Bronchial epithelial cell (primary cell): ENCODE data around the gene SYNGR1. TPM values are rescaled to one million over a fixed set of nuclear protein-coding genes. Genes with fewer than 3 reads are reported as not detected.

Experiments
- DNase-seq: peaks from one replicate; pipeline ENCODE4 v3.0.0-alpha.2; 2010; ENCODE audit warnings: low read depth
- FAIRE-seq: peaks from 2 replicates; lab custom pipeline; 2011; peaks lifted over from hg19 to GRCh38; lab: Jason Lieb, UNC
- H3K27me3 ChIP-seq: 2 replicates; pipeline ENCODE4 v1.5.1; 2011; ENCODE audit warnings: low read length; ENCODE audit not compliant: control insufficient read depth, insufficient read depth
- H3K36me3 ChIP-seq: 2 replicates; pipeline ENCODE4 v1.5.1; 2011; ENCODE audit warnings: low read length; ENCODE audit not compliant: control insufficient read depth, insufficient read depth
- H3K4me3 ChIP-seq: 2 replicates; pipeline ENCODE4 v1.5.1; 2011; ENCODE audit warnings: mild to moderate bottlenecking, low read depth, low read length, control low read depth
- CTCF ChIP-seq: IDR thresholded peaks from 2 replicates; pipeline ENCODE4 v1.5.1; 2011; ENCODE audit warnings: mild to moderate bottlenecking, moderate library complexity, low read length, control low read depth, inconsistent platforms; ENCODE audit not compliant: insufficient read depth, severe bottlenecking
- total RNA-seq: library from RNA; depleted of rRNA; stranded (reverse); fragments of >200 nt; gene quantifications from 2 replicates; pipeline ENCODE4 v1.2.1, GENCODE V29; 2014

SYNGR1 gene
- total RNA-seq, 1 donor from 2014 or later: 0.26 TPM

- Histone ChIP-seq H3K36me3 (peaks cover 29% of the 10 kb centered on the region), H3K27me3 (no peaks in the 10 kb centered on the region), H3K4me3 (no peak overlapping the region)
- FAIRE-seq (no peak), DNase-seq (no peak)
- no peak for TF ChIP-seq CTCF
These were observed 65.7 kb downstream of the SYNGR1 start for GRCh38 chr22:39415506-39415905.

- FAIRE-seq (peak; percentile 23), DNase-seq (no peak)
- H3K27me3 ChIP-seq: no peaks in the 10 kb centered on the region
- peaks cover 29% of the 10 kb centered on the region for H3K36me3 ChIP-seq
- TF ChIP-seq CTCF: no peak
- no peak overlapping the region for H3K4me3 ChIP-seq
These were observed 66.5 kb downstream of the SYNGR1 start for GRCh38 chr22:39416319-39416718.

GRCh38 chr22:39417641-39418040 lies 67.8 kb downstream of the SYNGR1 start:
- FAIRE-seq (no peak), DNase-seq (no peak)
- Histone ChIP-seq H3K27me3 (no peaks in the 10 kb centered on the region), H3K4me3 (no peak overlapping the region), H3K36me3 (peaks cover 34% of the 10 kb centered on the region)
- no peak for TF ChIP-seq CTCF

- Histone ChIP-seq H3K27me3 (no peaks in the 10 kb centered on the region), H3K4me3 (no peak overlapping the region), H3K36me3 (peaks cover 34% of the 10 kb centered on the region)
- FAIRE-seq: no peak
- no peak for DNase-seq
- no peak for TF ChIP-seq CTCF
These were observed 68.9 kb downstream of the SYNGR1 start for GRCh38 chr22:39418696-39419095.

GRCh38 chr22:39419096-39419495 lies 69.3 kb downstream of the SYNGR1 start:
- no peak overlapping the region for H3K4me3 ChIP-seq
- H3K27me3 ChIP-seq: no peaks in the 10 kb centered on the region
- no peak for FAIRE-seq
- DNase-seq: no peak
- no peak for TF ChIP-seq CTCF
- H3K36me3 ChIP-seq: peaks cover 34% of the 10 kb centered on the region

- FAIRE-seq: no peak
These were observed 70.1 kb downstream of the SYNGR1 start for GRCh38 chr22:39419911-39420310.

More at GRCh38 chr22:39419911-39420310, 70.1 kb downstream of the SYNGR1 start:
- no peak for DNase-seq
- H3K36me3 ChIP-seq: peaks cover 35% of the 10 kb centered on the region
- no peak overlapping the region for H3K4me3 ChIP-seq
- TF ChIP-seq CTCF: no peak
- no peaks in the 10 kb centered on the region for H3K27me3 ChIP-seq
